Tongue (tissue), 2 donors: Measurements from ENCODE around the gene SORT1. TPM values are rescaled to one million over a fixed set of nuclear protein-coding genes. Genes with fewer than 3 reads are reported as not detected.
"Not testable (repeated sequence)": the region's sequence is repeated elsewhere in the genome, so short reads cannot be mapped to it uniquely, and the experiment has no call there.

Experiments used
- DNase-seq: peaks from one replicate; pipeline ENCODE4 v3.0.0-alpha.2; 2015
- total RNA-seq: library from RNA; depleted of rRNA; stranded (reverse); fragments of >200 nt; gene quantifications from one replicate; pipeline ENCODE4 v1.2.3, GENCODE V29; 2014

Gene SORT1
- total RNA-seq, 1 donor from 2014 or later: 30.6 TPM

GRCh38 chr1:109338608-109339007 lies 59.1 kb downstream of the SORT1 start:
- no peak for DNase-seq

- no peak for DNase-seq
Measured at GRCh38 chr1:109338091-109338490, 59.6 kb downstream of the SORT1 start.

GRCh38 chr1:109335091-109335490 lies 62.6 kb downstream of the SORT1 start:
- no peak for DNase-seq

GRCh38 chr1:109331113-109331512 lies 66.6 kb downstream of the SORT1 start:
- DNase-seq: no peak

GRCh38 chr1:109327285-109327684 lies 70.4 kb downstream of the SORT1 start:
- no peak for DNase-seq

GRCh38 chr1:109322974-109323373 lies 74.7 kb downstream of the SORT1 start:
- DNase-seq: no peak

- no peak for DNase-seq
Measured at GRCh38 chr1:109319114-109319513, 78.6 kb downstream of the SORT1 start.

- DNase-seq: no peak
Measured at GRCh38 chr1:109316506-109316905, 81.2 kb downstream of the SORT1 start.

GRCh38 chr1:109315288-109315687 lies 82.4 kb downstream of the SORT1 start:
- no peak for DNase-seq

- DNase-seq: no peak
Measured at GRCh38 chr1:109314795-109315194, 82.9 kb downstream of the SORT1 start.

GRCh38 chr1:109312978-109313775 lies 84.5 kb downstream of the SORT1 start:
- peak; percentile 82 for DNase-seq

- no peak for DNase-seq
Measured at GRCh38 chr1:109312246-109312645, 85.5 kb downstream of the SORT1 start.

- no peak for DNase-seq
Measured at GRCh38 chr1:109309347-109309746, 88.4 kb downstream of the SORT1 start.

GRCh38 chr1:109307274-109308021 lies 90.3 kb downstream of the SORT1 start:
- DNase-seq: peak; percentile 55

GRCh38 chr1:109306832-109307273 lies 90.9 kb downstream of the SORT1 start, which contains the start of gene MYBPHL:
Gene MYBPHL (minus strand): TSS chr1:109307011. CDS start chr1:109306991, 20 bp downstream.
- no peak for DNase-seq

- DNase-seq: not testable (repeated sequence)
Measured at GRCh38 chr1:109305991-109306390, 91.7 kb downstream of the SORT1 start.

- DNase-seq: no peak
Measured at GRCh38 chr1:109304226-109304920, 93.3 kb downstream of the SORT1 start.

GRCh38 chr1:109301874-109302273 lies 95.8 kb downstream of the SORT1 start:
- DNase-seq: no peak

- DNase-seq: no peak
Measured at GRCh38 chr1:109300650-109301151, 97.0 kb downstream of the SORT1 start.

GRCh38 chr1:109299558-109300343 lies 98.0 kb downstream of the SORT1 start:
- DNase-seq: peak; percentile 91

GRCh38 chr1:109298666-109299557 lies 98.8 kb downstream of the SORT1 start:
- DNase-seq: peak; percentile 78
